G401 (cell line): ENCODE results near the gene CAPN6. TPM values are rescaled to one million over a fixed set of nuclear protein-coding genes. Genes with fewer than 3 reads are reported as not detected.

ENCODE experiments used
- DNase-seq: peaks from one replicate; pipeline ENCODE4 v3.0.0-alpha.2; 2015; ENCODE audit warnings: low spot score
- in situ Hi-C: cut with HindIII; loops from 2 replicates; pipeline ENCODE4 v1.10.0; 2016; ENCODE audit warnings: low sequenced_read_pairs, mixed read lengths
- total RNA-seq: library from RNA; depleted of rRNA; stranded (reverse); fragments of >200 nt; shearing (Covaris generic); gene quantifications from 2 replicates; pipeline ENCODE4 v1.2.3, GENCODE V29; 2014; rRNA removed

Gene CAPN6
- not detected in 2 replicates for total RNA-seq

DNA sequence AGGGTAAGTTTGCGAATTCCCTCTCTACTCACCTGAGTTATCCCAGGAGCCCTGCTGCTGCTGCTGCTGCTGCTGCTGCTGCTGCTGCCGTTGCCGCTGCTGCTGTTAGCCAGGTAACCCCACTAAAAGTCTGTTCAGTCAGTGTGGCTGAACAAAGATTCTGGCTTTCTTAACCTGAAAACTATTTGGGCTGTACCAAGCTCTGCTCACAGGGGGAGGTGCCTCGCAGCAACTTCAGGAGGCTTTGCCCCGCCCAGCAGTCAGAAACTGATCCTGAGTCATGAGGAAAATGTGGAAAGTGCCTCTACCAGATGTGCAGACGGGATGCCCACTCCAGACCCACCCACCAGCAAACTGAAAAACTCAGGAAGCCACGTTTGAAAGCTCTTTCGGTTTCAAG lies at the start of gene CAPN6:
Gene CAPN6 (minus strand): TSS at position 145 of the 400 bp plus-strand sequence. CDS start 6,547 bp downstream, outside the sequence.
- DNase-seq: no peak
- in situ Hi-C loops: no loop called here

DNA sequence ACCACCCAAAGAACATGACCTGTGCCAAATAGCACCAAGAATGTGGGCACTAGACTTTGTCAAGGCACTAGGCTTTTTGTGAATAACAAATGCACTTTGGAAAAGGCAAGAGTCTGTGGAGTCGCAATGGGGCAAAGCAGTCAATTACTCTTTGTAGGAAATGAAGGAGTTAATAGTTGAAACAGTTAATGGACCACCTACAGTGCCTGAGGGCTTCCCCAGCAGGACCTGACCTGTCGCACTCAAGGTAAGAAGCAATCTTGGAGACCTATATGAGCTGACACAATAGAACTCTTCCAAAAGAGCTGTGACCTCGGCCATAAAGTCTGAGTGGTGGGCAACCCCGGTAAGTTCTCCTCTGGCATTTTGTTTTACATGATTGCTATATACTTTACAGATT lies 49.2 kb upstream of the CAPN6 start:
- in situ Hi-C loops: no loop called here

GRCh38 chrX:111318901-111319300 lies 48.6 kb upstream of the CAPN6 start:
- DNase-seq: no peak
- in situ Hi-C loops: no loop called here

More for the DNA sequence above, 49.2 kb upstream of the CAPN6 start:
- no peak for DNase-seq

- in situ Hi-C loops: no loop called here
- DNase-seq: no peak
Observed at GRCh38 chrX:111309083-111309482, 38.8 kb upstream of the CAPN6 start.

DNA sequence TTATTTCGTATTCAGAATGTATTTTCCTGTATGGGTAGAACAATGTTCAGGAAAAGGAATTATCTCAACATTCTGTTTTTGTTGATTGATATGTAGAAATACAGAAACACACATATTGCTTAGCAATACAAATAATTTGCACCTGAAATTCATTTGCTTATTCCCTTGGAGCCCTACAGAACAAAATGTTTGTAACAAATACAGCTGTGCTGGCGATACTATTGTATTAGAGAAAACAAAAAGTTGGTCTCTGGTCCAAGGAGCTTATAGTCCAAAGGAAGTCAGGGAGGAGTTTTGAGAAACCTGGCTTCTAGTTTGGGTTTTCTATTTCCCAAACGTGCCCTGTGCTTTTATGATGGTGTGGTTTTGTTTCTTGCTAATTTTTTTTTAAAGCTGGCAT lies 37.8 kb upstream of the CAPN6 start:
- in situ Hi-C loops: no loop called here
- no peak for DNase-seq

- no peak for DNase-seq
- in situ Hi-C loops: no loop called here
Observed at GRCh38 chrX:111302284-111302683, 32.0 kb upstream of the CAPN6 start.

- DNase-seq: no peak
- in situ Hi-C loops: no loop called here
Observed at GRCh38 chrX:111288841-111289240, 18.6 kb upstream of the CAPN6 start.

DNA sequence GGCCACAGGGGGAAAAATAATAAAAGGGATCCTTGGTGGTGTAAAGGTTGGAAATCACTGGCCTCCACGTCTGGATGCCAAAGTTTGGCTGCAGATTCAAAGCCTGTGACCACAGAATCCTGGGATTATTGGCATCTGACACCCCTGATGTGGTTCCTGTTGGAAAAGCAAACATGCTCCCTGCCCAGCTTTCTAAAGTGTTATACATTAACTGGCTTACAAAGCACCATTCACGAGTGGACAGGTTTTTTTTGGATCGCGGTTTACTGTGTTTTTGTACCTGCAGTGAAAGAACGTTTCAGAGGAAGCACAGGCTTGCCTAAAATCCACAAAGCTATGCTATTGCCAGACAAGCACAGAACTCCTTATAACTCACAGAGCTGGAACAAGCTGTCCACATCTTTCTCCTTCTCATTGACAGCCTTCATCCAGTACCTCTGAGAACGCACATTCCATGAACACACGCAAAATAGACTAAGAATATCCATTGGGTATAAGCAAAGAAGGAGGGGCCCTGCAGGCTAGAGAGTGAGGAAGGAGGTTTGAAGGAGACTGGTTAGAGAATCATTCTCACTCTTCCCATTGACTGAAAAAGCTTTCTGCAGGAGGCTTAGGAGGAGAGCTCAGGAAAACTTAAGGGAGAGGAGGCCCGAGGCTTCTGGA lies 14.5 kb upstream of the CAPN6 start:
- in situ Hi-C loops: no loop called here
- DNase-seq: no peak

- in situ Hi-C loops: no loop called here
Observed at GRCh38 chrX:111283446-111283845, 13.2 kb upstream of the CAPN6 start.

DNA sequence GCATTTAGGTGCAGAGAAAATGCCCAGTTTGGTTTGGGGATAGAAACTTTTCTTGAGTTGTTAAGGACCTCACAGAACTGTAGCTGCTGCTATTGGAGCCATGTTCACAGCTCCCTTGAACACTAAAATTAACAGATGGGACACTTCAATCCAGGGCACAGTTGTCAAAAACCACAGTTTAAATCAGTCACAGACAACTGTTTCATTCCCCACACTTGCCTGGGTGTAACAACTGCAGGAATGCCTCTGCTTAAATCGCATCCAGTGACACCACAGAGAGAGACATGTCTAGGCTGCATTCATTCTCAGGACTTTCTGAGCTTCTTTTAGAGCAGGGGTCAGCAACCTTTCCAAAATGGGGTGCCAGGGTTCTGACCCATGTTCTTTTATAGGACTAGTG lies 12.7 kb upstream of the CAPN6 start:
- DNase-seq: no peak
- in situ Hi-C loops: no loop called here

More at GRCh38 chrX:111283446-111283845, 13.2 kb upstream of the CAPN6 start:
- no peak for DNase-seq

DNA sequence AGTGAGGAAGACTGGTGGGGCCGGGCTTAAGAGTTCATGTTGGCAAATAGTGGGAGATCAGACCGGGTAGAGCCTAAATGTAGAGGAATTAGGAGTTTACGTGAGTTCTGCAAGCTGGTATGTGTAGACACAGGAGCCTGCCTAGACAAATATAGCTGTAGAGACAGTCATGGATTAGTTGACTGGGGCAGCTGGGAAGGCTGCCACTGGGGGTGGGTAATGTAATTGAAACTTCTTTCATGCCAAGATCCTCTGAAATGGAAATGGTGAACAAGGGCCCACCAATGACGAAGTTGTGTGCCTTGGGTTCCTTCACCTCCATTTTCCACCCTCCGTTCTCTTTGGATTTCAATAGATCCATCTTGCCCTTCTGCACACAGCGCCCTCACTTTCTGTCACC lies 11.9 kb upstream of the CAPN6 start:
- in situ Hi-C loops: no loop called here
- no peak for DNase-seq

DNA sequence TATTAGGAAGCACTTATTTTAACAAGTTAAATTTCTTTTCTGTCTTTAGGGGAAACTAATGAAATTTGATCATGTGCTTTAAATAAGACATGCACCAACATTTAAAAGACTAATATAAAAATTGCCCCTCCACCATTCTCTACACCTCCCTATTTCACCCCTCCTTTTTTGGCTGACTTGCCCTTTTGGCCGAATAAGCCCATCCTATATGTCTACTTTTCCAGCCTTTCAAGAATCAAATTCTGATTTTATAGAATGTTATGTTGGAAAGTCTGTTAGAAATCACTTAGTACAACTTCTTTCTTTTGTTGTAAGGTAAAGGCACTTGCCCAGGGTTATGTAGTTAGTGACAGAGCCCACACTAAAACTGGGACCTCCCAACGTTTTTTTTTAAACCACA lies 1.8 kb downstream of the CAPN6 start:
- in situ Hi-C loops: no loop called here

GRCh38 chrX:111265486-111265885 lies 4.8 kb downstream of the CAPN6 start:
- DNase-seq: no peak
- in situ Hi-C loops: no loop called here

More for the DNA sequence above, 1.8 kb downstream of the CAPN6 start:
- no peak for DNase-seq

- no peak for DNase-seq
- in situ Hi-C loops: no loop called here
Observed at GRCh38 chrX:111264385-111264784, 5.9 kb downstream of the CAPN6 start.

- in situ Hi-C loops: no loop called here
- no peak for DNase-seq
Observed at GRCh38 chrX:111262086-111262485, 8.2 kb downstream of the CAPN6 start.

GRCh38 chrX:111260451-111260850 lies 9.8 kb downstream of the CAPN6 start:
- in situ Hi-C loops: no loop called here
- DNase-seq: no peak

DNA sequence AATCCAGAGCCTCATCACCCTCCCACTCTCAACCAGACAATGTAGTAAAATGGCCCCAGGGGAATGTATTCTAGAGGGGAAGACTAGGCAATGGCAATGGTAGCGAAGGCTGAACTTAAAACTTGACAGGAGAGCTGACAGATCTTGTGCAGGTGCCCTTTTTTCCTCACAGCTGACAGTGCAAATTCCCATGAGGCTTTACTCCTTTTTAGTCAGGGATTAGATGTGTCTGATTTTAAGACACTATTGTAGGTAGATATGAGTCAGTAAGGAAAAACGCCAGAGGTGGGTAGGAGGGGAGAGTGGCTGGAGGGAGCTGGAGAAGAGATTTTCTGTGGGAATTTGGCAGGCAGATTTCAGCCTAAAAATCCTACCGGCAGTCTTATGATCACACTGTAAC lies 10.7 kb downstream of the CAPN6 start:
- in situ Hi-C loops: no loop called here
- DNase-seq: no peak

DNA sequence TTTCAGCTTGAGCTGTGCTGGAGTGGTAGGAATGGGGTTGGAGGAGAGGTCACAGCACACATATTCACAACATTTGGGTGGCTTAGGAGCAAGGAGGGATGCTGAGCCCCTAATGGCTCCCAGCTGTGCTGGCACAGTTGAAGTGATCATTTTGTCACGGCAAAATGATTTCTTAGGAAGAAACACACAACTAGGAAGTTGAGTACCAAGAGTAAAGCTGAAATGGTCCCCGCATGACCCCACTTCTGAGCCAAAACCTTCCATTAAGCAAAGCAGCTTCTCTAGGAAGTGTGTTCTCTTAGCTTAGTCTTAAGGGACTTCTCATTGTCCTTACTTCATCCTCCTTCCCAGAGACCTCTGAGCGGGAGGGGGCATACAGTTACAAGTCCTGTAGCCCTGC lies 12.6 kb downstream of the CAPN6 start:
- DNase-seq: no peak
- in situ Hi-C loops: no loop called here

DNA sequence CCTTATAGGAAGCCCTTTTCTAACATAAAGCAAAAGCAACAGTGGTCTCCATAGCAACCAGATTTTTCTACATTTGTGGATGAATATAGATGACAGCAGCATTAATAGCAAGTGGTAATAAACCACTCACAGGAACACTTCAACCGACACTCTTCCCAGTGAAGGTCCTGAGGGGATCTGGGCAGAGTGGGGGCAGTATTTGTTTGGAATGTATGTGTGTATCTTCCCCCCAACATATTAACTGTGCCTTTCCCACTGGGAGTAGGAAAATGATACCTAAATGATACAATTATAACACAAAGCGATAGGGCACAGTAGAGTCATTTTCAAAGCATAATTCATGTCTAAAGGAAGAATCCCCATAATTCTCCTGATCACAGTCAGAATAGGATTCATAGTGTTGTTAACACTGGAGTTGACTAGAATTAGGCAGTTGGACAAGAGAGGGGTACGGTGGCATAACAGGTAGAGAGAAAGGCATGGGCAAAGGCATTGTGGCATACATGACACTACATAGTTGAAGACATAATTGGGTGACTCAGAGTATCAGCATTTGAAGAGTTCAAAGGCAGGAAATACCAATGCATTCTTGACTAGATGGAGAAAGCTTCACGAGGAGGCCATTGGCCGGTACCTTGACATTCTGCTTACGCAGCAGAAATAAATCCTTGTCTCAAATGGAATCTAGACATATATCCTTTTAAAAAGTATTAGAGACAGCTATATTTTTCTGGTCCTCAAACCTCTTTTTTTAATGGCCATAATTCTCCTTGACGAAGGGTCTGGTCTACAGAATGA lies 15.2 kb downstream of the CAPN6 start:
- in situ Hi-C loops: no loop called here
- DNase-seq: no peak

DNA sequence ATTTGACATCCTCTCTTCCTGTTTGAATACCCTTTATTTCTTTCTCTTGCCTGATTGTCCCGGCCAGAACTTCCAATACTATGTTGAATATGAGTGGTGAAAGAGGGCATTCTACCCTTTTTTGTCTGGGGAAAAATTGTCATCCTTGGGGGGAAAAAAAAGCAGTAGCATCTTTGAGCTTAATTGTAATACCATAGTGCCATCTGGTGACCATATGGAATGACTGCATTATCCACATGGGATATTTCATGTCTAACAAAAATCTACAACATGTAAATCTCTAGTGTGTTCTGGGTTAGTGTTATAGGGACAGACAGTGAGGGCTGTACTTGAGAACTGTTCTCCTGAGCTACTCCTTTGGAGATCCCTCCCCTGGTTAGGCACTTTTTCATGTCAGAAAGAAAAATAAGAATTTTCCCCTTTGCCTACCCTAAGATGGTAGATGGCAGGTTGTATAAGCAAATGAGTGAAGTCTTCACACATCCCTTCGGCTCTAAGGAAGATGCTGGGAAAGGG lies 26.0 kb downstream of the CAPN6 start:
- peak; percentile 7 for DNase-seq
- in situ Hi-C loops: no loop called here
